ENCODE measurements around the gene TXLNG. TPM values are rescaled to one million over a fixed set of nuclear protein-coding genes. Genes with fewer than 3 reads are reported as not detected.

TXLNG gene
- total RNA-seq, 4 donors from 2014 or later: 9.0 to 16.8 (median 14.3) TPM

DNA sequence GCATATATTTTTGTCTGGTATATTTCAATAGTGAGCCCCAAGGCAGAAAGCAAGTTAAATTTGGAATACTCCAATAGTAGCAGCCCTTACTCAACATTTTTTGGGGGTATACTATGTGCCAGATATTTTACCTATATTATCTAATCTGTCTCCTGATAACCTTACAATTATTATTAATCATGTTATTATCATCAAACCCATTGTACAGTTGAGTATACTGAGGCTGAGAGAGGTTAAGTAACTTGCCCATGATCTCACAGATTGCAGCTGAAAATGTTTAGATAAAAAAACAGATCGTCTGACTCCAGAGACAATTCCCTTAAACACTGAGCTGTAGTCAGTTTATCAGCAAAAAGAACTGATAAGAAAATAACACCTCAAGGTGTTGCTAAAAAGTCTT is 90.4 kb downstream of the TXLNG start:
- TF ChIP-seq EP300 (IDR thresholded peaks at IDR 0.05) (no peak), POLR2AphosphoS5 (IDR thresholded peaks at IDR 0.05) (no peak), POLR2A (IDR thresholded peaks at IDR 0.05) (no peak)
- TF ChIP-seq, protein P1, sequence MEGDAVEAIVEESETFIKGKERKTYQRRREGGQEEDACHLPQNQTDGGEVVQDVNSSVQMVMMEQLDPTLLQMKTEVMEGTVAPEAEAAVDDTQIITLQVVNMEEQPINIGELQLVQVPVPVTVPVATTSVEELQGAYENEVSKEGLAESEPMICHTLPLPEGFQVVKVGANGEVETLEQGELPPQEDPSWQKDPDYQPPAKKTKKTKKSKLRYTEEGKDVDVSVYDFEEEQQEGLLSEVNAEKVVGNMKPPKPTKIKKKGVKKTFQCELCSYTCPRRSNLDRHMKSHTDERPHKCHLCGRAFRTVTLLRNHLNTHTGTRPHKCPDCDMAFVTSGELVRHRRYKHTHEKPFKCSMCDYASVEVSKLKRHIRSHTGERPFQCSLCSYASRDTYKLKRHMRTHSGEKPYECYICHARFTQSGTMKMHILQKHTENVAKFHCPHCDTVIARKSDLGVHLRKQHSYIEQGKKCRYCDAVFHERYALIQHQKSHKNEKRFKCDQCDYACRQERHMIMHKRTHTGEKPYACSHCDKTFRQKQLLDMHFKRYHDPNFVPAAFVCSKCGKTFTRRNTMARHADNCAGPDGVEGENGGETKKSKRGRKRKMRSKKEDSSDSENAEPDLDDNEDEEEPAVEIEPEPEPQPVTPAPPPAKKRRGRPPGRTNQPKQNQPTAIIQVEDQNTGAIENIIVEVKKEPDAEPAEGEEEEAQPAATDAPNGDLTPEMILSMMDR (IDR thresholded peaks at IDR 0.05): no peak
- ATAC-seq: no peak
- no peaks in the 10 kb centered on the region for H3K36me3 ChIP-seq
- H3K27me3 ChIP-seq: no peaks in the 10 kb centered on the region
- 14 to 57% methylated on average over 1 of the region's 1 CpG for WGBS, 2 donors (ENCODE audit: low coverage in 1 of 2)
- H3K4me3 ChIP-seq: no peak overlapping the region
- H3K9me3 ChIP-seq: no peaks in the 10 kb centered on the region
- peaks cover 0 to 7% (median 0%) of the 10 kb centered on the region in 3 donors for H3K4me1 ChIP-seq
- H3K27ac ChIP-seq: no peak overlapping the region

DNA sequence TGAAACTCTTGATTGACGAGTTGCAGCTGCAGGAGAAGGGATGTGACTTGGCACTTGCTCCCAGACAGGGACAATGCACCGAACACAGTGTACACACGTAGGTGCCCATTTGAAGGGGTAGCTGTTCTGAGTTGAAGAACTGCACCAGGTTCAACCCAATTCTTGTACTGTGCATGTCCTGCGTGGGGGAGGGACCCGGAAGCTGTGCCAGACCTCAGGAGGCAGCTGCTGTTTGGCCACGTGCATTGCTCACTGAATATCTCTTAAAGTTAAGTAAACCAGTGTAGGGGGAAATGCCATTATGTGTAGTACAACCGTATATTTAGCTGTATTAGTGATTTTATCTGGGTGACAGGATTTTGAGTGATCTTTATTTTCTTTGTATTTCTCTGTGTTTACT is 95.9 kb downstream of the TXLNG start:
- Histone ChIP-seq H3K36me3 (no peaks in the 10 kb centered on the region), H3K4me1 (peaks cover 0 to 13% (median 0%) of the 10 kb centered on the region in 3 donors), H3K27me3 (no peaks in the 10 kb centered on the region), H3K9me3 (no peaks in the 10 kb centered on the region), H3K4me3 (peak overlapping the region; percentile 39 to 50), H3K27ac (peak overlapping the region in 1 of 4 donors; percentile 72)
- ATAC-seq: peak; percentile 49
- 7 to 23% methylated on average over 3 of the region's 7 CpGs for WGBS, 2 donors (ENCODE audit: low coverage in 1 of 2)
- TF ChIP-seq POLR2A (IDR thresholded peaks at IDR 0.05): no peak
- no peak for TF ChIP-seq POLR2AphosphoS5 (IDR thresholded peaks at IDR 0.05)
- TF ChIP-seq, protein P1 (IDR thresholded peaks at IDR 0.05): no peak
- no peak for TF ChIP-seq EP300 (IDR thresholded peaks at IDR 0.05)

DNA sequence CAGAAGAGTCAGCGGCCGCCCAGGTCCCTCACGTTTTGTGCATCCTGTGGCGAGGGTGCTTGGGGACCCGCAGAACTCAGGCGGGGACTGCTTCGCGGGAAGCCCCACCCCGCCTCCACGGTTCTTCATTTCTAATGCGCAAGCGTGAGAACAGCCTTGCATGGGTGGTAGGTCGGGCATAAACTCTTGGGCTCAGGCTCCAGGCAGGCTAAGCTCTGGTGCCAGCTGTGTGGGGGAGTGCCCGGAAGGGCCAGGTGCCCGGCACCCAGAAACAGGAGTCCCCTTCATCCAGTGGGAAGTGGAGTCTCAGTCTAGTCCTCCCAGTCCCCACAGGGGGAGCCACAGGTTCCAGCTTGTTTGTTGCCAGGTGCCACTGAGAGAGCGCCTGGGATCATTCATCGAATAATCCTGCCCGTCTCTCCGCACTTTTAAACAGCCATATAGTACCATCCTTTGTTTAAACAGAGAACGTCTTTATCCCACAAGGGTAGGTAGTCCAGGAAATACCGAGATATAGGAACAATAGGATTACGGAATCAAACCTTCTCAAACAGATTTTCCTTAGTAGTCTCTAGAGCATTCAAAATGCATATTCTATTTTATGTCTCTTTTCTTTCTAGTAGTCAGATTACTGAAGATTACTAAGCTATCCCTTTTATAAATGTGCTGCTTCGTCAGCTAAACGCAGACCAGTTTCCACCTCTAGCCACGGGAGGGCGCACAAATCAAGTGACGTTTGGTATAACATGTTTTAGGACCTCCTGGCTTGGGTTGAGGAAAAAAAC is 96.6 kb downstream of the TXLNG start:
- Histone ChIP-seq H3K9me3 (no peaks in the 10 kb centered on the region), H3K36me3 (no peaks in the 10 kb centered on the region), H3K4me3 (peak overlapping the region; percentile 39 to 50), H3K27me3 (no peaks in the 10 kb centered on the region), H3K4me1 (peaks cover 0 to 13% (median 0%) of the 10 kb centered on the region in 3 donors), H3K27ac (peak overlapping the region; percentile 50 to 79 (median 72))
- WGBS, 2 donors (ENCODE audit: low coverage in 1 of 2): 0 to 6% methylated on average over 11 to 13 of the region's 27 CpGs
- no peak for TF ChIP-seq POLR2A (IDR thresholded peaks at IDR 0.05)
- TF ChIP-seq, protein P1 (IDR thresholded peaks at IDR 0.05): peak; percentile 7 to 63 (median 48)
- peak; percentile 52 for ATAC-seq

DNA sequence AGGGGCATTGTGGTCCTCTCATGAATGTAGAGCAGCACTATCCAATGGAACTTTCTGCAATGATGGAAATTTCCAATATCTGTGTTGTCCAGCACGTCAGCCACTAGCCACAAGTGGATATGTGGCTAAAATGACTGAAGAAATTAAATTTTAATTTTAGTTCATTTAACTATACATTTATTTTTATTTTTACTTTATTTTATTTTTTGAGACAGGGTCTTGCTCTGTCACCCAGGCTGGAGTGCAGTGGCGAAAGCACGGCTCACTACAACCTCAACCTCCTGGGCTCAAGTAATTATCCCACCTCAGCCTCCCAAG is 97.2 kb downstream of the TXLNG start:
- 40 to 67% methylated on average over 1 to 3 of the region's 3 CpGs for WGBS, 2 donors (ENCODE audit: low coverage in 1 of 2)
- Histone ChIP-seq H3K27ac (peak overlapping the region in 2 of 4 donors; percentile 72 to 79), H3K4me3 (peak overlapping the region in 1 of 2 donors; percentile 50), H3K27me3 (no peaks in the 10 kb centered on the region), H3K9me3 (no peaks in the 10 kb centered on the region), H3K4me1 (peaks cover 0 to 13% (median 0%) of the 10 kb centered on the region in 3 donors), H3K36me3 (no peaks in the 10 kb centered on the region)
- ATAC-seq: no peak
- TF ChIP-seq, protein P1 (IDR thresholded peaks at IDR 0.05): no peak
- no peak for TF ChIP-seq EP300 (IDR thresholded peaks at IDR 0.05)
- TF ChIP-seq POLR2AphosphoS5 (IDR thresholded peaks at IDR 0.05): no peak
- TF ChIP-seq POLR2A (IDR thresholded peaks at IDR 0.05): no peak

DNA sequence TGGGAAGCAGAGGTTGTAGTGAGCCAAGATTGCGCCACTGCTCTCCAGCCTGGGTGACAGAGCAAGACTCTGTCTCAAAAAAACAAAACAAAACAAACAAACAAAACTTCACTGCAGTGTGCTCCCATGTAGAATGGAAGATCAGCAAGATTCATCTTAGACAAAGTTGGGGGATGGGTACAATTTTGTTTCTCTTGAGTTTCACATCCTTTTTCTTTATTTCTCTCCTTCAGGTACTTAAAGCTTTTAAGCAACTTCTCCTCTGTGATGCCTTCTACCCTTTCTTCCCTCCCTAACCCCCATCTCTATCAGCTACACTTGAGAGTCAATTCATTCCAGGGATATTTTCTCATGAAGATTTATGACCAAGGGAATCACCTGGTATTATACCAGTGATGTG is 99.4 kb downstream of the TXLNG start:
- Histone ChIP-seq H3K27ac (no peak overlapping the region), H3K4me1 (peaks cover 0 to 13% (median 0%) of the 10 kb centered on the region in 3 donors), H3K4me3 (no peak overlapping the region), H3K27me3 (no peaks in the 10 kb centered on the region), H3K36me3 (no peaks in the 10 kb centered on the region), H3K9me3 (no peaks in the 10 kb centered on the region)
- ATAC-seq: no peak
- TF ChIP-seq POLR2A (IDR thresholded peaks at IDR 0.05) (no peak), EP300 (IDR thresholded peaks at IDR 0.05) (no peak), POLR2AphosphoS5 (IDR thresholded peaks at IDR 0.05) (no peak)
- TF ChIP-seq, protein P1 (IDR thresholded peaks at IDR 0.05): no peak
- WGBS, 2 donors (ENCODE audit: low coverage in 1 of 2): 71 to 100% methylated on average over 1 of the region's 1 CpG
